Measurements from ENCODE around the gene SEMA3F. TPM values are rescaled to one million over a fixed set of nuclear protein-coding genes. Genes with fewer than 3 reads are reported as not detected.

Gene SEMA3F
- total and polyA plus RNA-seq, 9 donors, result 1.9 to 31.5 (median 7.2) TPM

DNA sequence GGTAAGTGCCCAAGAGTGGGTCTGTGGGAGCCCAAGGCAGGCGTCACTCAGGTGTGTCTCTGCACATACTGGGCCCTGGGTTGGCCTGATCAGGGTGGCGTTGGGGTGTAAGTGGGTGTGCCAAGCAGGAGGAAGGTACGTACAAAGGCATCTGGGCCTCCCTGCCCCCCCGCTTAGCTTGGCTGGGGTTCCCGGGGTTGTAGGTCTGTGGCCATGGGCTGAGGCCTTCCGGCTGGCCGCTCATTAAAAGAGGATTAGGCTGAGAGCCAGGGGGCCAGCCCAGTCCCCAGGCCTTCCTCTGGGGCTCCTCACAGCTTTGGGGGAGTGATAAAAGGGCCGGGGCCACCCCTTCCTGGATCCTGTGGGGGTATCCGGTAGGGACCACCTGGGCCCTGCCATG is 13.3 kb downstream of the SEMA3F start:
- 60 to 64% (median 63%) methylated on average over 9 of the region's 9 CpGs for WGBS, 3 donors
- TF ChIP-seq POLR2A (IDR thresholded peaks at IDR 0.05) (no peak), EP300 (IDR thresholded peaks at IDR 0.05) (no peak)
- no peak for DNase-seq
- peaks cover 24% of the 10 kb centered on the region for H3K4me1 ChIP-seq (ENCODE audit: insufficient read depth)
- peak overlapping the region in 1 of 2 donors; percentile 12 for H3K27ac ChIP-seq
- intact Hi-C loops (cut with DNase I), result no loop called here
- no peaks in the 10 kb centered on the region for H3K27me3 ChIP-seq
- H3K4me3 ChIP-seq, result no peak overlapping the region
- no peaks in the 10 kb centered on the region for H3K36me3 ChIP-seq
- H3K9me3 ChIP-seq, result no peaks in the 10 kb centered on the region

DNA sequence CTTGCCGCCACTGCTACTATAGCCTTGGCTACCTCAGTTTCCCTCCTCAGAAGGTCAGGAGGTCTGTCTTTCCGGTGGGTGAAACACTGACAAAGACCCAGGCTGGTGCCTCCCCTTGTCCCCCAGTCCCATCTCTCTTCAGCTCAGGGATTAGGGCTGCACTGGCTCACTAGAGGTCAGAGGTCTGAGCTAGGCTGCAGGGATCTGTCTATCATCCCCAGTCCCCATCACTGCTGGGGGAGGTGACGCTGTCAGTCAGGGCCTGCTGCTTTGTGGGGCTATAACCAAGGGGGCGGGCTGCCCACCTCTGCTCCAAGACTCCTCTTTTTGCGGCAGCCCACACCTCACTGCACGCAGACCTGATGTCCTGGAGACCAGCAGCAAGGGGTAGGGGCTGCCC is 13.7 kb downstream of the SEMA3F start:
- H3K27me3 ChIP-seq, result no peaks in the 10 kb centered on the region
- peaks cover 23% of the 10 kb centered on the region for H3K4me1 ChIP-seq (ENCODE audit: insufficient read depth)
- H3K4me3 ChIP-seq, result no peak overlapping the region
- intact Hi-C loops (cut with DNase I), result no loop called here
- TF ChIP-seq, protein P1, sequence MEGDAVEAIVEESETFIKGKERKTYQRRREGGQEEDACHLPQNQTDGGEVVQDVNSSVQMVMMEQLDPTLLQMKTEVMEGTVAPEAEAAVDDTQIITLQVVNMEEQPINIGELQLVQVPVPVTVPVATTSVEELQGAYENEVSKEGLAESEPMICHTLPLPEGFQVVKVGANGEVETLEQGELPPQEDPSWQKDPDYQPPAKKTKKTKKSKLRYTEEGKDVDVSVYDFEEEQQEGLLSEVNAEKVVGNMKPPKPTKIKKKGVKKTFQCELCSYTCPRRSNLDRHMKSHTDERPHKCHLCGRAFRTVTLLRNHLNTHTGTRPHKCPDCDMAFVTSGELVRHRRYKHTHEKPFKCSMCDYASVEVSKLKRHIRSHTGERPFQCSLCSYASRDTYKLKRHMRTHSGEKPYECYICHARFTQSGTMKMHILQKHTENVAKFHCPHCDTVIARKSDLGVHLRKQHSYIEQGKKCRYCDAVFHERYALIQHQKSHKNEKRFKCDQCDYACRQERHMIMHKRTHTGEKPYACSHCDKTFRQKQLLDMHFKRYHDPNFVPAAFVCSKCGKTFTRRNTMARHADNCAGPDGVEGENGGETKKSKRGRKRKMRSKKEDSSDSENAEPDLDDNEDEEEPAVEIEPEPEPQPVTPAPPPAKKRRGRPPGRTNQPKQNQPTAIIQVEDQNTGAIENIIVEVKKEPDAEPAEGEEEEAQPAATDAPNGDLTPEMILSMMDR (IDR thresholded peaks at IDR 0.05), result no peak
- TF ChIP-seq EP300 (IDR thresholded peaks at IDR 0.05) (no peak), POLR2A (IDR thresholded peaks at IDR 0.05) (no peak)
- no peaks in the 10 kb centered on the region for H3K36me3 ChIP-seq
- WGBS, 3 donors, result 86 to 91% (median 87%) methylated on average over 5 to 6 of the region's 6 CpGs
- H3K9me3 ChIP-seq, result no peaks in the 10 kb centered on the region
- DNase-seq, result no peak
- no peak overlapping the region for H3K27ac ChIP-seq

DNA sequence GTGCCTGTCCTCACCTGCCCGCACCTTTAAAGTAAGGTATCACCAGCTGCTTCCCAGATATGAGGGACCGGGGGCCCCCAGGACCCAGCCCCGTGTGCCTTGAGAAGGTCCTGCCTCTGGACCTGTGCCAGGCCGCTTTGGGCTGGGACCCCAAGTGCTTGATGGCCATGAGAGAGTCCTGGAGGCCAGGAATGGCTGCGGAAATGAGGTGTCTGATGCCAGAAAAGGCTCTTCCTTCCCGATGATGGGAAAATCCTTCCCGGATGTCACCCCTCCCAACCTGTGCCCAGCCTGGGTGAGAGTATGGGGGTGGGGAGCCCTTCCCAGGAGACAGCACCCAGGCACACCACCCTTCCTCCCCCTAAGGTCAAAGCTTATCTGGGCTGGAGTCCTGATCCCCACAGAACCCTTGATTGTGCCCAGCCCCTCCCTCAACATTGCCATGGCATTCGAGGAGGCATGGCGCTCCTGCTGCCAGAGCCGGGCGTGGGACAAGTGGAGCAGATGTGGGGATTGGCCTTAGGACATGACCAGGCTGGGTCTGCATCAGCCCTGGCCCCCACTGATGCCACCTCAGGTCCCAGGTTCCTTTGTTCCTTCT is 14.2 kb downstream of the SEMA3F start:
- intact Hi-C loops (cut with DNase I), result no loop called here
- Histone ChIP-seq H3K36me3 (no peaks in the 10 kb centered on the region), H3K9me3 (no peaks in the 10 kb centered on the region), H3K27me3 (no peaks in the 10 kb centered on the region), H3K4me1 (ENCODE audit: insufficient read depth) (peaks cover 22% of the 10 kb centered on the region), H3K4me3 (no peak overlapping the region), H3K27ac (no peak overlapping the region)
- DNase-seq, result no peak
- WGBS, 3 donors, result 78 to 82% (median 80%) methylated on average over 8 to 11 of the region's 11 CpGs
- TF ChIP-seq POLR2A (IDR thresholded peaks at IDR 0.05) (no peak), EP300 (IDR thresholded peaks at IDR 0.05) (no peak)
- TF ChIP-seq, protein P1 (IDR thresholded peaks at IDR 0.05), result no peak

DNA sequence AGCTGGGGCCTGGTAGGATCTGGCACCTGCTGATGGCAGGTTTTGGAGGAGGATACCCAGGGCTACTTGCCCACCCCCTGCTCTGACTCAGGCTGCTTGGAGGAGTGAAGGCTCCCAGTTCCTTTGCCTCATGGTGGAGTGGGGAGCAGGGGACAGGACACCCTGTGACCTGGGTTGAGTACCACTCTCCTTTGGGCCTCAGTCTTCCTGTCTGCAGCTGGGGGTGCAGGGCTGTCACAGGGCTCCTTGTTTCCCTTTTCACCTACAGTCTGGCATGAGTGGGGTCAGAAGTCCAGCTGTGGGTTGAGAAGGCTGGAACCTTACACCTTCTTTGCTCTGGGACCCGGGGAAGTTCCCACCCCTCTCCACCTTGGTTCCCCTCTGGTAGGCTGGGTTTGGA is 14.7 kb downstream of the SEMA3F start:
- intact Hi-C loops (cut with DNase I), result no loop called here
- Histone ChIP-seq H3K27me3 (no peaks in the 10 kb centered on the region), H3K27ac (no peak overlapping the region), H3K4me3 (no peak overlapping the region), H3K36me3 (no peaks in the 10 kb centered on the region), H3K4me1 (ENCODE audit: insufficient read depth) (peaks cover 19% of the 10 kb centered on the region), H3K9me3 (no peaks in the 10 kb centered on the region)
- WGBS, 3 donors, result 80 to 100% (median 85%) methylated on average over 1 of the region's 1 CpG
- TF ChIP-seq, protein P1 (IDR thresholded peaks at IDR 0.05), result no peak
- TF ChIP-seq POLR2A (IDR thresholded peaks at IDR 0.05), result no peak
- TF ChIP-seq EP300 (IDR thresholded peaks at IDR 0.05), result no peak
- no peak for DNase-seq

DNA sequence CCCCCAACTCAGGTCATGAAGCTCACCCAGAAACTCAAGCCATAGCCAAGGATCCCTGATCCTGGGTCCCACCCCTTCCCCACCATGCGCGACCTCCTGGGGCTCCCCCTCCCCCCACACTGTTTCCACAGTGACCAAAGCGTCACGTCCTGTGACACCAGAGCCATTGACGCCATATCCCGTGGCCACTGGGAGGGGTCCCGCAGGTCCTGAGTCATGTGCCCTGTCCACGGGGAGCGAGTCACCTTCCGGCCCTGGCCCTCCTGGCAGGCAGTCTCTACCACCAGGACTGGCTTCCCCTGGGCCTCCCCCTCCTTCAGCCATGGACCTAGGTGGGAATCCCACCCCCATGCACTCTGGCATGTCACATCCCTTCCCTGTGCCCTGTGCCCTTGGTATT is 15.6 kb downstream of the SEMA3F start:
- no peak overlapping the region for H3K27ac ChIP-seq
- DNase-seq, result peak in 1 of 5 donors; percentile 45
- H3K4me3 ChIP-seq, result no peak overlapping the region
- TF ChIP-seq EP300 (IDR thresholded peaks at IDR 0.05) (no peak), POLR2A (IDR thresholded peaks at IDR 0.05) (no peak)
- TF ChIP-seq, protein P1 (IDR thresholded peaks at IDR 0.05), result no peak
- no peaks in the 10 kb centered on the region for H3K9me3 ChIP-seq
- no peaks in the 10 kb centered on the region for H3K36me3 ChIP-seq
- WGBS, 3 donors, result 79 to 94% (median 80%) methylated on average over 10 of the region's 10 CpGs
- intact Hi-C loops (cut with DNase I), result no loop called here
- H3K4me1 ChIP-seq (ENCODE audit: insufficient read depth), result peaks cover 16% of the 10 kb centered on the region
- no peaks in the 10 kb centered on the region for H3K27me3 ChIP-seq

All from ovary (tissue), 9 donors.